ENCODE results near the gene PYGM.

DNA sequence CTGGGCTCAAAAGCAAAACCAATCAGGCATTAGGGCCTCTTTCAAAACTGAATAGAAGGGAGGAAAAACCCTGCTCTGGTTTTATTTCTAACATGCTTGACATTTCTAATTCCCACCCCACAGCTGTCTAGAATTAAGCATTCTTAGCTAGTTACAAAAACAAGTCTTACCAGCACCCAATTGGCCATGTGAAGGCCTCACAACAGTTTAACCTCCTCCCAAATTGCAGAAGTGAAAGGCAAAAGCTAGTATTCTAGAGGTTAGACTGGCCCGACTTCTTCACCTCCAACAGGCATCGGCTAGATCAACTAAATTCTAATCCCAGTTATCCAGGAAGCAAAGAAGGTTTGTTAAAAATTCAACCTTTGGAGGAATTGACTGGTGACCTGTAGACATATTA, 12.1 kb upstream of the PYGM start:
- TF ChIP-seq, protein P1, sequence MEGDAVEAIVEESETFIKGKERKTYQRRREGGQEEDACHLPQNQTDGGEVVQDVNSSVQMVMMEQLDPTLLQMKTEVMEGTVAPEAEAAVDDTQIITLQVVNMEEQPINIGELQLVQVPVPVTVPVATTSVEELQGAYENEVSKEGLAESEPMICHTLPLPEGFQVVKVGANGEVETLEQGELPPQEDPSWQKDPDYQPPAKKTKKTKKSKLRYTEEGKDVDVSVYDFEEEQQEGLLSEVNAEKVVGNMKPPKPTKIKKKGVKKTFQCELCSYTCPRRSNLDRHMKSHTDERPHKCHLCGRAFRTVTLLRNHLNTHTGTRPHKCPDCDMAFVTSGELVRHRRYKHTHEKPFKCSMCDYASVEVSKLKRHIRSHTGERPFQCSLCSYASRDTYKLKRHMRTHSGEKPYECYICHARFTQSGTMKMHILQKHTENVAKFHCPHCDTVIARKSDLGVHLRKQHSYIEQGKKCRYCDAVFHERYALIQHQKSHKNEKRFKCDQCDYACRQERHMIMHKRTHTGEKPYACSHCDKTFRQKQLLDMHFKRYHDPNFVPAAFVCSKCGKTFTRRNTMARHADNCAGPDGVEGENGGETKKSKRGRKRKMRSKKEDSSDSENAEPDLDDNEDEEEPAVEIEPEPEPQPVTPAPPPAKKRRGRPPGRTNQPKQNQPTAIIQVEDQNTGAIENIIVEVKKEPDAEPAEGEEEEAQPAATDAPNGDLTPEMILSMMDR (IDR thresholded peaks at IDR 0.05) = no peak
- no peak for TF ChIP-seq POLR2A (IDR thresholded peaks at IDR 0.05)
